Measurements from ENCODE around the gene CFAP206. TPM values are rescaled to one million over a fixed set of nuclear protein-coding genes. Genes with fewer than 3 reads are reported as not detected.

The CFAP206 gene
- total and polyA plus RNA-seq, 2 experiments from 2014 or later = not detected

GRCh38 chr6:87396595-87397392 lies 11.0 kb upstream of the CFAP206 start:
- H3K79me2 ChIP-seq (replicated peaks; ENCODE audit: insufficient read depth) = no peaks in the 10 kb centered on the region
- Mint-ChIP-seq H3K36me3 (ENCODE audit: low read depth) (no peaks in the 10 kb centered on the region), H3K4me1 (no peaks in the 10 kb centered on the region), H3K9me3 (no peaks in the 10 kb centered on the region), H3K27me3 (ENCODE audit: insufficient read depth, low read depth, poor library complexity) (no peaks in the 10 kb centered on the region), H3K27ac (no peak overlapping the region), H3K4me3 (no peak overlapping the region)
- H3K9me2 ChIP-seq (ENCODE audit: insufficient read depth) = no peaks in the 10 kb centered on the region
- TF ChIP-seq CTCF (conservative IDR thresholded peaks at IDR 0.05; ENCODE audit: low read depth in 2 of 2) (no peak), ZNF462 (CRISPR knock-in tag; IDR thresholded peaks at IDR 0.05) (no peak), POLR2AphosphoS5 (IDR thresholded peaks at IDR 0.05; ENCODE audit: low read depth) (no peak), REST (IDR thresholded peaks at IDR 0.05; ENCODE audit: unreplicated experiment) (no peak), STAT1 (IDR thresholded peaks at IDR 0.05; ENCODE audit: unreplicated experiment) (no peak), ZNF331 (CRISPR knock-in tag; IDR thresholded peaks at IDR 0.05; ENCODE audit: low read depth) (no peak), CREB1 (CRISPR knock-in tag; IDR thresholded peaks at IDR 0.05; ENCODE audit: low read depth) (no peak), JUNB (IDR thresholded peaks at IDR 0.05; ENCODE audit: unreplicated experiment) (no peak), ZNF114 (CRISPR knock-in tag; IDR thresholded peaks at IDR 0.05) (no peak), ETS1 (IDR thresholded peaks at IDR 0.05) (no peak), EZH2 (IDR thresholded peaks at IDR 0.05; ENCODE audit: low read depth, unreplicated experiment) (no peak), NANOG (IDR thresholded peaks at IDR 0.05; ENCODE audit: borderline replicate concordance) (no peak), EZH2phosphoT487 (IDR thresholded peaks at IDR 0.05; ENCODE audit: unreplicated experiment) (no peak)
- no peak overlapping the region for H3K27ac ChIP-seq (ENCODE audit: low read depth)
- no peaks in the 10 kb centered on the region for H3K4me1 ChIP-seq (ENCODE audit: insufficient read depth)
- no peaks in the 10 kb centered on the region for H3K36me3 ChIP-seq (ENCODE audit: insufficient read depth)
- H3K4me2 ChIP-seq = no peak overlapping the region
- ATAC-seq (no peak), DNase-seq (ENCODE audit: low spot score) (no peak)
- H3K27me3 ChIP-seq (ENCODE audit: insufficient read depth) = no peaks in the 10 kb centered on the region
- H3K4me3 ChIP-seq = no peak overlapping the region
- no peaks in the 10 kb centered on the region for H4K20me1 ChIP-seq (replicated peaks; ENCODE audit: insufficient read depth)
- H2AFZ ChIP-seq = no peak overlapping the region
- no peaks in the 10 kb centered on the region for H3F3A ChIP-seq (replicated peaks; ENCODE audit: low read depth)
